Neuron (in vitro differentiated cells): Measurements from ENCODE around the gene IARS2.
"Not testable (repeated sequence)": the region's sequence is repeated elsewhere in the genome, so short reads cannot be mapped to it uniquely, and the experiment has no call there.

Source experiments
- H2AFZ ChIP-seq: one replicate; pipeline ENCODE4 v1.6.1; 2013; ENCODE audit warnings: low read depth, mild to moderate bottlenecking, inconsistent platforms, low read length, moderate library complexity
- H3K27me3 ChIP-seq: one replicate; pipeline ENCODE4 v1.6.1; 2013; ENCODE audit warnings: low read length; ENCODE audit not compliant: insufficient read depth
- H3K36me3 ChIP-seq: one replicate; pipeline ENCODE4 v1.6.1; 2013; ENCODE audit warnings: low read length; ENCODE audit not compliant: insufficient read depth
- H3K4me1 ChIP-seq: one replicate; pipeline ENCODE4 v1.6.1; 2013; ENCODE audit warnings: low read length; ENCODE audit not compliant: insufficient read depth
- H3K4me3 ChIP-seq: 2 replicates; pipeline ENCODE4 v1.5.1; 2013; ENCODE audit warnings: mild to moderate bottlenecking, low read length, moderate library complexity
- H3K9me3 ChIP-seq: one replicate; pipeline ENCODE4 v1.6.1; 2013; ENCODE audit warnings: low read length

The IARS2 gene

GRCh38 chr1:220086261-220086686 is 7.7 kb upstream of the IARS2 start:
- not testable (repeated sequence) for H3K9me3 ChIP-seq

GRCh38 chr1:220089650-220090556 is 4.0 kb upstream of the IARS2 start, which contains the start of gene BPNT1:
Gene BPNT1, minus strand, starts transcription at chr1:220089788. Its CDS starts 9,942 bp downstream, at chr1:220079846.
- peak within 1 kb of the TSS; percentile 91 for H2AFZ ChIP-seq
- peaks cover 13% of the 10 kb centered on the region for H3K4me1 ChIP-seq
- no peaks in the 10 kb centered on the region for H3K36me3 ChIP-seq
- H3K27me3 ChIP-seq, result no peaks in the 10 kb centered on the region
- peak within 1 kb of the TSS; percentile 62 for H3K4me3 ChIP-seq
- no peaks in the 10 kb centered on the region for H3K9me3 ChIP-seq

More at GRCh38 chr1:220086261-220086686, 7.7 kb upstream of the IARS2 start:
- not testable (repeated sequence) for H3K36me3 ChIP-seq, H3K4me3 ChIP-seq, H2AFZ ChIP-seq, H3K4me1 ChIP-seq, H3K27me3 ChIP-seq

- H3K4me1 ChIP-seq, result peaks cover 14% of the 10 kb centered on the region
- H3K9me3 ChIP-seq, result no peaks in the 10 kb centered on the region
These were observed 1.2 kb upstream of the IARS2 start for GRCh38 chr1:220092694-220093093.

GRCh38 chr1:220093361-220094015 is 444 bp upstream of the IARS2 start:
- Histone ChIP-seq H2AFZ (peak overlapping the region; percentile 46), H3K4me3 (peak overlapping the region; percentile 48)

More at GRCh38 chr1:220092694-220093093, 1.2 kb upstream of the IARS2 start:
- Histone ChIP-seq H3K27me3 (no peaks in the 10 kb centered on the region), H2AFZ (peak overlapping the region; percentile 46), H3K36me3 (peaks cover 7% of the 10 kb centered on the region), H3K4me3 (no peak overlapping the region)

GRCh38 chr1:220099826-220100225 is 5.9 kb downstream of the IARS2 start:
- H3K9me3 ChIP-seq, result no peaks in the 10 kb centered on the region
- no peak overlapping the region for H2AFZ ChIP-seq
- H3K4me1 ChIP-seq, result peaks cover 1% of the 10 kb centered on the region
- peaks cover 60% of the 10 kb centered on the region for H3K36me3 ChIP-seq
- no peaks in the 10 kb centered on the region for H3K27me3 ChIP-seq
- no peak overlapping the region for H3K4me3 ChIP-seq

More at GRCh38 chr1:220093361-220094015, 444 bp upstream of the IARS2 start:
- Histone ChIP-seq H3K36me3 (peaks cover 11% of the 10 kb centered on the region), H3K4me1 (peaks cover 14% of the 10 kb centered on the region), H3K9me3 (no peaks in the 10 kb centered on the region), H3K27me3 (no peaks in the 10 kb centered on the region)

DNA sequence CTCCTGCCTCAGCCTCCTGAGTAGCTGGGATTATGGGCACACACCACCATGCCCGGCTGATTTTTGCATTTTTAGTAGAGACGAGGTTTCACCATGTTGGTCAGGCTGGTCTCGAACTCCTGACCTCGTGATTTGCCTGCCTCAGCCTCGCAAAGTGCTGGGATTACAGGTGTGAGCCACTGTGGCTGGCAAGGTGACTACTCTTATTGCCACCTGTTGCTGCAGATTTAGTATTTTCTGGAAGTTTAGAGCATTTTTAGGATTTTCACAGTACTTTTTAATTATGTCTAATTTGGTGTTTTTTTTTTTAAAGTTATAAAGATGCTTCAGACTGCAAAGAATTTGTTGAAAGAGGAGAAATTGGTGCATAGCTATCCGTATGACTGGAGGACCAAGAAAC is 16.5 kb downstream of the IARS2 start:
- H3K27me3 ChIP-seq, H3K4me3 ChIP-seq, H2AFZ ChIP-seq, H3K9me3 ChIP-seq, H3K4me1 ChIP-seq: not testable (repeated sequence)
- H3K36me3 ChIP-seq, result peaks cover 77% of the 10 kb centered on the region

DNA sequence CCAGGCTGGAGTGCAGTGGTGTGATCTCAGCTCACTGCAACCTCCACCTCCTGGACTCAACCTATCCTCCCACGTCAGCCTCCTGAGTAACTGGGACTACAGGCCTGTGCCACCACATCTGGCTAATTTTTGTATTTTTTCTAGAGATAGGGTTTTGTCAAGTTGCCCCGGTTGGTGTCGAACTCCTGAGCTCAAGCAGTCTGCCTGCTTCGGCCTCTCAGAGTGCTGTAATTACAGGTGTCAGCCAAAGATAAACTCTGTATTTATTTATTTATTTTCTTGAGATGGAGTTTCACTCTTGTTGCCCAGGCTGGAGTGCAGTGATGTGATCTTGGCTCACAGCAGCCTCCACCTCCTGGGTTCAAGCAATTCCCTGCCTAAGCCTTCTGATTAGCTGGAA is 18.7 kb downstream of the IARS2 start:
- not testable (repeated sequence) for H3K27me3 ChIP-seq, H3K4me1 ChIP-seq, H3K9me3 ChIP-seq, H2AFZ ChIP-seq, H3K4me3 ChIP-seq
- peaks cover 72% of the 10 kb centered on the region for H3K36me3 ChIP-seq

GRCh38 chr1:220113136-220113695 is 19.3 kb downstream of the IARS2 start:
- Histone ChIP-seq H3K9me3 (no peaks in the 10 kb centered on the region), H3K36me3 (peaks cover 68% of the 10 kb centered on the region), H3K4me3 (no peak overlapping the region), H3K4me1 (no peaks in the 10 kb centered on the region), H3K27me3 (no peaks in the 10 kb centered on the region), H2AFZ (no peak overlapping the region)

DNA sequence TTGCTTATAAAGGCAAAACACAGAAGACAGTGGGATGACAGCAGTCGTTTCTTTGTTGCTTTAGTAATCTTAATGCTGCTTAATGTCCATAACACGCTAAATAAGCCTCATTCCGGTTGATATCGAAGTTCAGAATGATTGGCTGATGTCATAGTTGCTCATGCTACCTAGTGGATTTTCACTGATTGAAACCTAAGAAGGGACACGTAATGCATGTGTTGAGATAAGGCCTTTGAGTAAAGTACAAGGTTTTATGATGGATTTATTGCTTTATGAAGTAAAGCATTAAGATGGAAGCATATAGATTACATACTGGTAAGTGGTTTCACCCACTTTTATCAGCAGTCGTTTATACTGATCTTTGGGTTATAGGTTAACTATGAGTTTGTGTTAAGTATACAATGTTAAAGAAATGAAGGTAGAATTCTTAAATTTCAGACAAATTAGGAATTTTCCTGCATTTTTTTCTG is 25.1 kb downstream of the IARS2 start:
- Histone ChIP-seq H2AFZ (no peak overlapping the region), H3K4me1 (no peaks in the 10 kb centered on the region), H3K4me3 (no peak overlapping the region), H3K36me3 (peaks cover 35% of the 10 kb centered on the region), H3K27me3 (no peaks in the 10 kb centered on the region), H3K9me3 (no peaks in the 10 kb centered on the region)

- no peaks in the 10 kb centered on the region for H3K27me3 ChIP-seq
- peaks cover 25% of the 10 kb centered on the region for H3K36me3 ChIP-seq
- H3K4me1 ChIP-seq, result no peaks in the 10 kb centered on the region
- H3K4me3 ChIP-seq, result no peak overlapping the region
- no peak overlapping the region for H2AFZ ChIP-seq
- H3K9me3 ChIP-seq, result no peaks in the 10 kb centered on the region
These were observed 28.0 kb downstream of the IARS2 start for GRCh38 chr1:220121791-220122530.

DNA sequence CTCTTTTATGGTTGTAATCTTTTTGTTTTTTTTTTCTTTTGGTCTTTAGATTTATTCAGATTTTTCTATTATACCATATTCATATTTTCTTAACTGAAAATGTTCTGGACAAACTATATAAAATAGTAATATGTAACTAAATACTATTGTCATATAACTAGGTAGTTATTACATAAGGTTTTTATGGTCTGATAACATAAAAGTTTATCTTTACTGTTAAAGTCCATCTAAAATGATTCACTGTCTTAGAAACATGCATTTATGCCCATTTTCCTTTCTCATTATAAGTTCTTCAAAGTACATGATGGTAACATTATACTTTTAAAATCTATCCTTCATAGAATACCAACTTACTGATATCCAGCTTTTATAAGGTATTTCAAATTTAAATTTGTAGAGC is 29.1 kb downstream of the IARS2 start:
- Histone ChIP-seq H3K4me1 (no peaks in the 10 kb centered on the region), H3K9me3 (no peaks in the 10 kb centered on the region), H2AFZ (no peak overlapping the region), H3K36me3 (peaks cover 33% of the 10 kb centered on the region), H3K4me3 (no peak overlapping the region), H3K27me3 (no peaks in the 10 kb centered on the region)

DNA sequence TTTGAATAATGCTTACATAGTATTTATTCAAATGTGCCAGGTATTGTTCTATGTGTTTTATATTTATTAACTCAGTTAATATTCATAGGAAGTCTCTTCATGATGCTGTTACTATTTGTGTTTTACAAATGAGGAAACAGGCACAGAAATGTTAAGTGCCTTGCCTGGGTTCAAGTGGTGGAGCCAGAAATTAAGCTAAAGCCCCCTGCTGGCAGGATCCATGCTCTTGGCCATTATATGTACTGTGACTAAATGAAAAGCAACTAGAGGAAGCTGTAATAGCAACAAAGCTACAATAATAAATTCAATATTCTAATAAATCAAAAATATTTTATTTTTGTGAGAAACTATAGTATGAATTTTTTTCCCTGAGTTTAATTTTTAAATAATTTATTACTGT is 30.0 kb downstream of the IARS2 start:
- Histone ChIP-seq H3K4me3 (no peak overlapping the region), H3K9me3 (no peaks in the 10 kb centered on the region), H3K27me3 (no peaks in the 10 kb centered on the region), H2AFZ (no peak overlapping the region), H3K4me1 (no peaks in the 10 kb centered on the region), H3K36me3 (peaks cover 36% of the 10 kb centered on the region)
